GM12892 (cell line): Measurements from ENCODE around the gene SH2B2.

Source experiments
- DNase-seq: peaks from one replicate; pipeline ENCODE4 v3.0.0; 2011; ENCODE audit not compliant: insufficient read length
- FAIRE-seq: peaks from 2 replicates; lab custom pipeline; 2011; peaks lifted over from hg19 to GRCh38; lab: Jason Lieb, UNC
- POLR2A ChIP-seq: IDR thresholded peaks from 2 replicates; pipeline ENCODE4 v1.6.1; 2011; ENCODE audit warnings: low read depth, low read length, control low read depth
- POLR2AphosphoS5 ChIP-seq: IDR thresholded peaks from 2 replicates; pipeline ENCODE4 v1.6.1; 2011; ENCODE audit warnings: low read depth, low read length, control low read depth
- TAF1 ChIP-seq: IDR thresholded peaks from 2 replicates; pipeline ENCODE4 v1.6.1; 2011; ENCODE audit warnings: low read depth, mild to moderate bottlenecking, control low read depth, low read length, borderline replicate concordance

Gene SH2B2

GRCh38 chr7:102303669-102304422, 17.2 kb downstream of the SH2B2 start:
- DNase-seq (no peak), FAIRE-seq (peak; percentile 24)
- TF ChIP-seq TAF1, result no peak
- no peak for TF ChIP-seq POLR2A
- TF ChIP-seq POLR2AphosphoS5, result no peak

- FAIRE-seq (no peak), DNase-seq (no peak)
- TF ChIP-seq POLR2A (no peak), POLR2AphosphoS5 (no peak), TAF1 (no peak)
These were observed 18.0 kb downstream of the SH2B2 start for GRCh38 chr7:102304668-102305067.

GRCh38 chr7:102305414-102306268, 19.0 kb downstream of the SH2B2 start:
- DNase-seq (no peak), FAIRE-seq (peak; percentile 82)
- TF ChIP-seq TAF1 (no peak), POLR2A (no peak), POLR2AphosphoS5 (no peak)

GRCh38 chr7:102306916-102307677, 20.4 kb downstream of the SH2B2 start:
- FAIRE-seq (peak; percentile 97), DNase-seq (peak; percentile 88)
- TF ChIP-seq POLR2AphosphoS5, result peak; percentile 71; the same call in 1 of the 2 replicates
- TF ChIP-seq POLR2A, result peak; percentile 72
- no peak for TF ChIP-seq TAF1

- FAIRE-seq (no peak), DNase-seq (no peak)
- no peak for TF ChIP-seq POLR2AphosphoS5
- no peak for TF ChIP-seq POLR2A
- no peak for TF ChIP-seq TAF1
These were observed 23.7 kb downstream of the SH2B2 start for GRCh38 chr7:102310414-102310815.

- DNase-seq (no peak), FAIRE-seq (no peak)
- TF ChIP-seq TAF1, result no peak
- no peak for TF ChIP-seq POLR2AphosphoS5
- TF ChIP-seq POLR2A, result no peak
These were observed 25.6 kb downstream of the SH2B2 start for GRCh38 chr7:102312317-102312716.

GRCh38 chr7:102313997-102314780, 27.5 kb downstream of the SH2B2 start:
- TF ChIP-seq TAF1, result no peak
- no peak for TF ChIP-seq POLR2AphosphoS5
- TF ChIP-seq POLR2A, result no peak
- FAIRE-seq (no peak), DNase-seq (no peak)

- FAIRE-seq (no peak), DNase-seq (no peak)
- TF ChIP-seq TAF1, result no peak
- no peak for TF ChIP-seq POLR2A
- no peak for TF ChIP-seq POLR2AphosphoS5
These were observed 30.8 kb downstream of the SH2B2 start for GRCh38 chr7:102317231-102318059.

- FAIRE-seq (no peak), DNase-seq (no peak)
- no peak for TF ChIP-seq POLR2AphosphoS5
- no peak for TF ChIP-seq POLR2A
- no peak for TF ChIP-seq TAF1
These were observed 31.9 kb downstream of the SH2B2 start for GRCh38 chr7:102318482-102318971.

- no peak for FAIRE-seq
- TF ChIP-seq TAF1 (no peak), POLR2A (no peak), POLR2AphosphoS5 (no peak)
These were observed 33.0 kb downstream of the SH2B2 start for GRCh38 chr7:102319671-102320070.

More at GRCh38 chr7:102319671-102320070, 33.0 kb downstream of the SH2B2 start:
- no peak for DNase-seq
